HUES6 (cell line): Measurements from ENCODE around the gene ABT1.
A peak's percentile ranks its signal among the peaks of the same experiment; 100 is the strongest.
"Not testable (repeated sequence)": the region's sequence is repeated elsewhere in the genome, so short reads cannot be mapped to it uniquely, and the experiment has no call there.

ENCODE experiments used
- H3K27ac ChIP-seq: 2 replicates; pipeline ENCODE4 v1.7.0; 2013; ENCODE audit warnings: low read depth, mild to moderate bottlenecking, low read length, inconsistent platforms
- H3K27me3 ChIP-seq: 2 replicates; pipeline ENCODE4 v1.6.1; 2013; ENCODE audit warnings: low read length; ENCODE audit not compliant: control insufficient read depth, insufficient read depth
- H3K36me3 ChIP-seq: 2 replicates; pipeline ENCODE4 v1.6.1; 2013; ENCODE audit warnings: low read length; ENCODE audit not compliant: control insufficient read depth, insufficient read depth
- H3K4me1 ChIP-seq: 2 replicates; pipeline ENCODE4 v1.6.1; 2013; ENCODE audit warnings: low read length; ENCODE audit not compliant: control insufficient read depth, insufficient read depth
- H3K4me3 ChIP-seq: 2 replicates; pipeline ENCODE4 v1.5.1; 2013; ENCODE audit warnings: low read depth, low read length
- H3K9ac ChIP-seq: one replicate; pipeline ENCODE4 v1.6.1; 2013; ENCODE audit warnings: mild to moderate bottlenecking, low read length
- H3K9me3 ChIP-seq: 2 replicates; pipeline ENCODE4 v1.6.1; 2013; ENCODE audit warnings: low read depth, low read length; ENCODE audit not compliant: control insufficient read depth, insufficient read depth

Gene ABT1

GRCh38 chr6:26596579-26597388, at the start of gene ABT1:
ABT1 (plus strand) TSS chr6:26596953; CDS start chr6:26596983, 30 bp downstream.
- no peaks in the 10 kb centered on the region for H3K27me3 ChIP-seq
- H3K36me3 ChIP-seq = peaks cover 17% of the 10 kb centered on the region
- no peaks in the 10 kb centered on the region for H3K9me3 ChIP-seq
- peak within 1 kb of the TSS; percentile 96 for H3K4me3 ChIP-seq
- peak within 1 kb of the TSS; percentile 92 for H3K9ac ChIP-seq
- no peak within 1 kb of the TSS for H3K27ac ChIP-seq
- peaks cover 5% of the 10 kb centered on the region; the same call in 1 of the 2 replicates for H3K4me1 ChIP-seq

DNA sequence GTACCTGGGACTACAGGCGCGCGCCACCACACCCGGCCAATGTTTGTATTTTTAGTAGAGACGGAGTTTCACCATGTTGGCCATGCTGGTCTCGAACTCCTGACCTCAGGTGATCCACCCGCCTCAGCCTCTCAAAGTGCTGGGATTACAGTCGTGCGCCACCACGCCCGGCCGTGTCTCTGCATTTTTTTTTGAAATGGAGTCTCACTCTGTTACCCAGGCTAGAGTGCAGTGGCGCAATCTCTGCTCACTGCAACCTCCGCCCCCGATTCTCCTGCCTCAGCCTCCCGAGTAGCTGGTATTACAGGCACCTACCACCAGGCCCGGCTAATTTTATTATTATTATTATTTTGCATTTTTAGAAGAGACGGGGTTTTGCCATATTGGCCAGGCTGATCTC, 49.4 kb upstream of the ABT1 start:
- not testable (repeated sequence) for H3K4me3 ChIP-seq, H3K4me1 ChIP-seq, H3K9ac ChIP-seq, H3K27ac ChIP-seq, H3K9me3 ChIP-seq, H3K27me3 ChIP-seq
- peaks cover 31% of the 10 kb centered on the region for H3K36me3 ChIP-seq

- Histone ChIP-seq H3K27ac (peak overlapping the region; percentile 7), H3K36me3 (peaks cover 11% of the 10 kb centered on the region), H3K9ac (peak overlapping the region; percentile 37), H3K9me3 (no peaks in the 10 kb centered on the region), H3K4me3 (peak overlapping the region; percentile 61), H3K4me1 (0 out of 2 replicates have a peak, but pooled peaks cover 3% of the 10 kb centered on the region), H3K27me3 (no peaks in the 10 kb centered on the region)
These were observed 46.3 kb upstream of the ABT1 start for GRCh38 chr6:26550250-26550993.

- Histone ChIP-seq H3K27me3 (no peaks in the 10 kb centered on the region), H3K9ac (no peak overlapping the region), H3K36me3 (no peaks in the 10 kb centered on the region), H3K27ac (no peak overlapping the region), H3K4me3 (no peak overlapping the region; the same call in 1 of the 2 replicates), H3K4me1 (0 out of 2 replicates have a peak, but pooled peaks cover 6% of the 10 kb centered on the region), H3K9me3 (no peaks in the 10 kb centered on the region)
These were observed 44.5 kb upstream of the ABT1 start for GRCh38 chr6:26552205-26552604.

GRCh38 chr6:26552640-26553188, 44.0 kb upstream of the ABT1 start:
- H3K27ac ChIP-seq = no peak overlapping the region

GRCh38 chr6:26553264-26553634, 43.5 kb upstream of the ABT1 start:
- H3K27ac ChIP-seq = no peak overlapping the region
- H3K27me3 ChIP-seq = no peaks in the 10 kb centered on the region
- H3K4me1 ChIP-seq = 0 out of 2 replicates have a peak, but pooled peaks cover 6% of the 10 kb centered on the region
- peak overlapping the region; percentile 85 for H3K4me3 ChIP-seq
- H3K9ac ChIP-seq = no peak overlapping the region
- no peaks in the 10 kb centered on the region for H3K9me3 ChIP-seq
- H3K36me3 ChIP-seq = no peaks in the 10 kb centered on the region

More at GRCh38 chr6:26552640-26553188, 44.0 kb upstream of the ABT1 start:
- no peak overlapping the region for H3K9ac ChIP-seq
- 0 out of 2 replicates have a peak, but pooled peaks cover 6% of the 10 kb centered on the region for H3K4me1 ChIP-seq
- no peaks in the 10 kb centered on the region for H3K36me3 ChIP-seq
- H3K9me3 ChIP-seq = no peaks in the 10 kb centered on the region
- no peaks in the 10 kb centered on the region for H3K27me3 ChIP-seq
- peak overlapping the region; percentile 85 for H3K4me3 ChIP-seq

GRCh38 chr6:26553635-26554446, 42.9 kb upstream of the ABT1 start:
- Histone ChIP-seq H3K27ac (no peak overlapping the region), H3K36me3 (no peaks in the 10 kb centered on the region), H3K4me1 (0 out of 2 replicates have a peak, but pooled peaks cover 6% of the 10 kb centered on the region), H3K4me3 (peak overlapping the region; percentile 85), H3K27me3 (no peaks in the 10 kb centered on the region), H3K9ac (peak overlapping the region; percentile 30), H3K9me3 (no peaks in the 10 kb centered on the region)

- Histone ChIP-seq H3K4me1 (0 out of 2 replicates have a peak, but pooled peaks cover 6% of the 10 kb centered on the region), H3K27ac (no peak overlapping the region), H3K4me3 (peak overlapping the region; percentile 85), H3K9me3 (no peaks in the 10 kb centered on the region), H3K9ac (peak overlapping the region; percentile 10), H3K27me3 (no peaks in the 10 kb centered on the region), H3K36me3 (no peaks in the 10 kb centered on the region)
These were observed 42.4 kb upstream of the ABT1 start for GRCh38 chr6:26554447-26554696.

DNA sequence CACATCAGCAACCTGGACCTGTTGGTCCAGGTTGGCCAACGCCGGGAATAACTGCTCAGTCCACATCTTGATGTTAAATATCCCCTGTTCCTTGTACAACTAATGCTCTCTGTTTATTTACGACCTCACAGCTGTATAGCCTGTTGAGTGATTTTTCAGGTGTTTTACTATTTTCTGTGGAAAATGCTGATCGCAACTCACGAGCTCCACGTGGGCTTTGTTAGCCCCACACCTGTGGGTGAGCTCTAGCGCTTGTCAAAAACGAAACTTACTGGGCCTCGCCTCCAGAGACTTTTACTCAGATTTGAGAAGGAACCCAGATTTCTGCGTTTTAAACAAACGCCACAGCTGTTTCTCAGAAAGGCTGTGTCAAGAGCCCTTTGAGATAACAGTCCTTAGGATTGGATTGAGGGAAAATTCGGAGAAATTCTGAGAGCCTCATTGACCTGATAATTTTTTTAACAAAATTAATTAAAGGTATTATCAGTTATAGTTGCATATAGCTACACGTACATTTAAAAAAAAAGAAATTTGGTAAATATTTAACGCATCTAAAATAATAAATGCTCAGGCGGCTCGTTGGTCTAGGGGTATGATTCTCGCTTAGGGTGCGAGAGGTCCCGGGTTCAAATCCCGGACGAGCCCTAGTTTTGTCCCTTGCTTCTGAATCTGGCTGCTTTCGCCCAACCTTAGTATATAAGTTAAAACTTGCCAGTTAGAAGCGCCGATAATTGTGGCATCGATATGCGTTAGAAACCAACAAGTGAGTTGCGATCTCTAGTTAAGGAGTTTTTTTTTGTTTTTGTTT, 41.9 kb upstream of the ABT1 start:
- no peaks in the 10 kb centered on the region for H3K36me3 ChIP-seq
- H3K27me3 ChIP-seq = no peaks in the 10 kb centered on the region
- H3K9ac ChIP-seq = peak overlapping the region; percentile 10
- H3K4me1 ChIP-seq = 0 out of 2 replicates have a peak, but pooled peaks cover 6% of the 10 kb centered on the region
- H3K27ac ChIP-seq = no peak overlapping the region
- H3K4me3 ChIP-seq = peak overlapping the region; percentile 85
- no peaks in the 10 kb centered on the region for H3K9me3 ChIP-seq
